Suppressor macrophage (primary cell): ENCODE data around the gene NDUFB2.

Source experiments
- DNase-seq, 4 experiments: peaks; one replicate each; pipeline ENCODE4 v3.0.0-alpha.2; 2020 to 2022

Gene NDUFB2

GRCh38 chr7:140744005-140744404, 47.5 kb downstream of the NDUFB2 start:
- no peak for DNase-seq

DNA sequence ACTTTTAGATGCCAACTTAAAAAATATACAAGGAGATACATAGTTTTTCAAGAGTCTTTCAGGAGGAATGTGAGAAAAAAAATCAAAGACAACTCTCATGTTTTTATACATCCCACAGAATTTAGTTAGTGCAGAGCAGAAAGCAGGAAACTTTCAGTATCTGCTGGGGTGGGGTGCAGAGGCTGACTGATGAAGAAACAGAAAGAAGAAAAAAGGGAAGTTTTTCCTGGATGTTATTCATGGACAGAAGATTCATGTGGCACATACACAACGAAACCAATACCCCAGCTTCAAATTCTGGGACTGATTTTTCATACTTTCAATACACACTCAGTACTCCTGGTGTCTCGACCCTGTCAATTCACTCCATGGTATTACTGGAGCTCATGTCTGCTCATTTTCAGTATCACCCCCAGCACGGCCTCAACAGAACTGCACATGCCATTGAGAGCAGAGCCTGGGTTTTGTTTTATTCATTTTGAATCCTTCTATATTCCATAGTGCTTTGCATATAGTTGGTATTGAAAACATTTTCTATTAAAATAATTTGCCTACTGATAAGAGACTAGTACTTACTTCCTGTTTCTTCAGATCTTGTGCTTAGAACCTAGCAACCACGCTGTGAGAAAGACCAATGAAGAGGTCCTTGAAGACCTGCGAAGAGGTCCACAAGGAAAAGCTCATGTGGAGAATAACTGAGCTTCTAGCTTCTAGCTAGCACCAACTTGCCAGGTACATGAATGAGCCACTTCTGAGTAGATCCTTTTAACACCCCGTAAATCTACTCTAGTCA, 49.0 kb downstream of the NDUFB2 start:
- peak; percentile 7 to 55 (median 41) for DNase-seq

DNA sequence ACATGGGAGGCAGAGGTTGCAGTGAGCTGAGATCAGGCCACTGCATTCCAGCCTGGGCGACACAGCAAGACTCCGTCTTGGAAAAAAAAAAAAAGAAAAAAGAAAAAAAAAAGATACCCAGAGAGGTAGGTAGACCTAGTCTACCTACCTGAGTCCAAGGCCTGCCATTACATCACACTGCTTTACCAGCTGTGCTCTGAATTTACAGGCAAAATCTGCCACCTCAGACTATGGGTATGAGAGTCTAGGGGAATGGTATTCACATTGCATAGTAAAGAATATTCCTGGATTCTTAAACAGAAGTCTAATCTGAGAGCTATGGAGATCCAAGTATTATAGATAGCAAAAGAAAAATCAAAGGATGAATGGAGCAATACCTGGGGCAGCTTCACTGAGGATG, 50.2 kb downstream of the NDUFB2 start:
- no peak for DNase-seq

- peak; percentile 2 to 67 (median 34) for DNase-seq
Observed at GRCh38 chr7:140752533-140752932, 56.0 kb downstream of the NDUFB2 start.

- DNase-seq: no peak
Observed at GRCh38 chr7:140754506-140754905, 58.0 kb downstream of the NDUFB2 start.
